Skeletal muscle tissue (tissue), 4 donors: ENCODE results near the gene MROH9. TPM values are rescaled to one million over a fixed set of nuclear protein-coding genes. Genes with fewer than 3 reads are reported as not detected.
"Not testable (repeated sequence)": the region's sequence is repeated elsewhere in the genome, so short reads cannot be mapped to it uniquely, and the experiment has no call there.

Experiments used
- H3K27ac ChIP-seq: one replicate; pipeline ENCODE4 v1.7.0; 2013; ENCODE audit warnings: mild to moderate bottlenecking, low read depth, low read length, inconsistent platforms
- H3K27me3 ChIP-seq, 3 donors: one replicate each; pipeline ENCODE4 v1.7.0; 2013; ENCODE audit warnings: low read length in 3 of 3; ENCODE audit not compliant: control insufficient read depth in 3 of 3, insufficient read depth in 3 of 3
- H3K36me3 ChIP-seq, 3 donors: one replicate each; pipeline ENCODE4 v1.7.0; 2013; ENCODE audit warnings: low read length in 3 of 3; ENCODE audit not compliant: control insufficient read depth in 3 of 3, insufficient read depth in 3 of 3
- H3K4me1 ChIP-seq, 3 donors: one replicate each; pipeline ENCODE4 v1.7.0; 2013; ENCODE audit warnings: low read length in 3 of 3, mild to moderate bottlenecking in 3 of 3; ENCODE audit not compliant: control insufficient read depth in 3 of 3, insufficient read depth in 3 of 3
- H3K4me3 ChIP-seq, 3 donors: one replicate each; pipeline ENCODE4 v1.7.0; 2013; ENCODE audit warnings: low read length in 3 of 3
- H3K9ac ChIP-seq, 3 donors: one replicate each; pipeline ENCODE4 v1.7.0; 2013; ENCODE audit warnings: low read length in 3 of 3, mild to moderate bottlenecking in 3 of 3, moderate library complexity in 2 of 3, low read depth in 1 of 3
- H3K9me3 ChIP-seq, 3 donors: one replicate each; pipeline ENCODE4 v1.7.0; 2013; ENCODE audit warnings: low read length in 3 of 3; ENCODE audit not compliant: control insufficient read depth in 3 of 3
- total RNA-seq: library from RNA; depleted of rRNA; stranded (reverse); fragments of >200 nt; gene quantifications from one replicate; pipeline ENCODE4 v1.2.3, GENCODE V29; 2014
- donor health status: Osteomylitis.

Gene MROH9
- total RNA-seq, 1 donor from 2014 or later: not detected

- peaks cover 2 to 11% (median 4%) of the 10 kb centered on the region in 3 donors for H3K9me3 ChIP-seq
- H3K4me1 ChIP-seq: no peaks in the 10 kb centered on the region
- no peaks in the 10 kb centered on the region for H3K36me3 ChIP-seq
- no peaks in the 10 kb centered on the region for H3K27me3 ChIP-seq
- no peak overlapping the region for H3K4me3 ChIP-seq
- no peak overlapping the region for H3K9ac ChIP-seq
- no peak overlapping the region for H3K27ac ChIP-seq
These were observed 18.0 kb upstream of the MROH9 start for GRCh38 chr1:170917373-170917772.

- H3K27ac ChIP-seq, H3K4me3 ChIP-seq, H3K36me3 ChIP-seq, H3K4me1 ChIP-seq, H3K27me3 ChIP-seq, H3K9ac ChIP-seq: not testable (repeated sequence)
- peaks cover 2 to 11% (median 4%) of the 10 kb centered on the region in 3 donors for H3K9me3 ChIP-seq
These were observed 10.7 kb upstream of the MROH9 start for GRCh38 chr1:170924656-170925055.

DNA sequence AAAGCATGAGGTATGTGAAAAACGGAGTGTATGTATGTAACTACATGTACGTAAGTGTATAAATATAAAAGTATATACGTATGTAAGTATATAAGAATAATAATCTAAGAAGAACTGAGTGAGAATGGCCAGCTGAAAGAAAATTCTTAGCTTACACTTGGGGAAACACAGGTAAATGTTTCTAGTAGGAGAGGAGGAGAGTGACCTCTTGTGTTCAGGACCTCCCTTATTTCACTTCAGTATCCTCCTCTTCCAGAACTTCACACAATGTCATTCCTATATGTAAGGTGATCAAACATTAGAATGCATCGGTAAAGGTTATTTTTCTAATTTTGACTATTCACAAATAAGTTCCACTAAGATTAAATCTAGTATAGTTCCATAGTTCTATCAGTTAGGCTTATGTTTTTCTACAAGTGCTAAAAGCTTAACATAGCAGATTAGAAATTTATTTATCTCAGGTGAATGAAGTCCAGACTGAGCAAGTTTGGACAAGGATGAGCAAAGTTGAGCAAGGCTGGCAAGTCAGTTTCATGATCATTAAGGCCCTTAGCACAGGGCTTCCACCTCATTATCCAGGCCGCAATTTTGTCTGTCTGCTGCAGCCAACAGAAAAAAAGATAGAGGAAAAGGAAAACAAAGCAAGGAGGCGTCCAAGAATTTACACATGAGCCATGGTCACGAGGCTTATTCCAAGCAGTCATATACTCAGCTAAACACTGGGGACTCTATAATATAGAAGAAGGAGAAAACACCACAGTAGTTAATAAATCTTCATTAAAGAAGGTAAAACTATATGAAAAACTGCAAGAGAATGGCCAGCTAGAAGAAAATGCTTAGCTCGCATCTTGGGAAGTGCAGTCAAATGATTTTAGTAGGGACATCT is 7.1 kb upstream of the MROH9 start:
- H3K9me3 ChIP-seq: no peaks in the 10 kb centered on the region
- H3K27ac ChIP-seq: no peak overlapping the region
- no peak overlapping the region for H3K9ac ChIP-seq
- no peak overlapping the region for H3K4me3 ChIP-seq
- no peaks in the 10 kb centered on the region for H3K36me3 ChIP-seq
- peaks cover 0 to 6% (median 2%) of the 10 kb centered on the region in 3 donors for H3K4me1 ChIP-seq
- H3K27me3 ChIP-seq: no peaks in the 10 kb centered on the region

- H3K27me3 ChIP-seq: no peaks in the 10 kb centered on the region
- no peaks in the 10 kb centered on the region for H3K9me3 ChIP-seq
- H3K9ac ChIP-seq: no peak overlapping the region
- no peaks in the 10 kb centered on the region for H3K36me3 ChIP-seq
- H3K27ac ChIP-seq: no peak overlapping the region
- H3K4me1 ChIP-seq: peaks cover 0 to 6% (median 2%) of the 10 kb centered on the region in 3 donors
- H3K4me3 ChIP-seq: peak overlapping the region in 1 of 3 donors; percentile 33
These were observed 5.9 kb upstream of the MROH9 start for GRCh38 chr1:170929412-170929834.

DNA sequence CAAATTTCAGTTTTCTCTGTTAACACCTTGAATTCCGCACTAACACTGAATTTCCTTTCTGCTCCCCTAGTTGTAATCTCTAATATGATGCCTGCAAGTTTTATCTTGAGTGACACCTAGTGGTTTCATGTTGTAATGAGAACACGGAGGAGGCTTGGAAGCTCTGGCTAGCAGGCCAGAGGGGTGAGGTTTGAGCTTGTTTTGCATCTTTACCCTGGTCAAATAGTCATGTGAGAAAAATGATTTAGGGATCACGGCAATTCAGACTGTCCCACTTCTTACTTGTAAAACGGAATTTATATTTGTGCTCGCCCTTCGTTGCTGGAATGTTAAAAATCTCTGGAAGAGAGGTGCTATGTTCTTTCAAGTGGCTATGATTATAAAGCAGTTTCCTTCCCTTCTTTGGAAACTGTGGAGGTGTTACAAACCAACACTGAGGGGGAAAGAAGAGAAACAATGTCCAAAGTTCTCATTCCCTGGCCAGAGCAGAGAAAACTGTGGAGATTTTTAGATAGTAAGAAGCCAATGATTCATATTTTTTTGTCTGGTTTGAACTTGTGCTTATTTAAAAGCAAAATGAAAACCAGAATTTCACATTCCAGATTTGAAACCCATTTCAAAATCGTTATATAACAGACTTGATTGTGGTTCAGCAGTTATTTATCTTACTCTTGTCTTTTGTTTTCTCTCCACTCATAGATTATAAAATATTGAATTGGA is 5.3 kb upstream of the MROH9 start:
- H3K36me3 ChIP-seq: no peaks in the 10 kb centered on the region
- no peak overlapping the region for H3K27ac ChIP-seq
- H3K4me1 ChIP-seq: peaks cover 0 to 6% (median 2%) of the 10 kb centered on the region in 3 donors
- peak overlapping the region in 1 of 3 donors; percentile 33 for H3K4me3 ChIP-seq
- no peak overlapping the region for H3K9ac ChIP-seq
- no peaks in the 10 kb centered on the region for H3K27me3 ChIP-seq
- H3K9me3 ChIP-seq: no peaks in the 10 kb centered on the region

- Histone ChIP-seq H3K9me3 (no peaks in the 10 kb centered on the region), H3K27me3 (no peaks in the 10 kb centered on the region), H3K4me1 (peaks cover 0 to 6% (median 2%) of the 10 kb centered on the region in 3 donors), H3K36me3 (no peaks in the 10 kb centered on the region), H3K4me3 (no peak overlapping the region), H3K9ac (no peak overlapping the region), H3K27ac (no peak overlapping the region)
These were observed 3.7 kb upstream of the MROH9 start for GRCh38 chr1:170931650-170932049.

DNA sequence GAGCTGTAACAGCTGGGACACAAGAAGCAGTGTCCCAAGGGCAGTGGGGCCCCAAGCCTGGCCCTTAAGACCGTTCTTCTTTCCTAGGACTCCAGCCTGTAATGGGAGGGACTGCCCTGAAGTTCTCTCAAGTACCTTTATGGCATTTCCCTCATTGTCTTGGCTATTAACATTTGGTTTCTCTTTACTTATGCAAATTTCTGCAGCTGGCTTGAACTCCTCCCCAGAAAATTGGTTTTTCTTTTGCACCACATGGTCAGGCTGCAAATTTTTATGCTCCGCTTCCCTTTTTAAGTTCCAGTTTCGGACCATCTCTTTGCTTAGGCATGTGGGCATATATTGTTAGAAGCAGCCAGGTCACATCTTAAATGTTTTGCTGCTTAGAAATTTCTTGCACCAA is 3.1 kb upstream of the MROH9 start:
- Histone ChIP-seq H3K9ac (no peak overlapping the region), H3K27ac (no peak overlapping the region), H3K36me3 (no peaks in the 10 kb centered on the region), H3K27me3 (no peaks in the 10 kb centered on the region), H3K4me3 (no peak overlapping the region), H3K9me3 (no peaks in the 10 kb centered on the region), H3K4me1 (peaks cover 0 to 6% (median 2%) of the 10 kb centered on the region in 3 donors)

- Histone ChIP-seq H3K9me3 (no peaks in the 10 kb centered on the region), H3K27me3 (peaks cover 0 to 3% (median 0%) of the 10 kb centered on the region in 3 donors), H3K36me3 (no peaks in the 10 kb centered on the region), H3K4me1 (no peaks in the 10 kb centered on the region), H3K27ac (no peak overlapping the region), H3K9ac (no peak overlapping the region), H3K4me3 (no peak overlapping the region)
These were observed 2.9 kb downstream of the MROH9 start for GRCh38 chr1:170938281-170938680.

GRCh38 chr1:170939476-170939875 is 4.1 kb downstream of the MROH9 start:
- H3K9ac ChIP-seq: no peak overlapping the region
- no peaks in the 10 kb centered on the region for H3K9me3 ChIP-seq
- H3K27ac ChIP-seq: no peak overlapping the region
- no peaks in the 10 kb centered on the region for H3K36me3 ChIP-seq
- H3K27me3 ChIP-seq: peaks cover 0 to 3% (median 0%) of the 10 kb centered on the region in 3 donors
- H3K4me1 ChIP-seq: no peaks in the 10 kb centered on the region
- no peak overlapping the region for H3K4me3 ChIP-seq

DNA sequence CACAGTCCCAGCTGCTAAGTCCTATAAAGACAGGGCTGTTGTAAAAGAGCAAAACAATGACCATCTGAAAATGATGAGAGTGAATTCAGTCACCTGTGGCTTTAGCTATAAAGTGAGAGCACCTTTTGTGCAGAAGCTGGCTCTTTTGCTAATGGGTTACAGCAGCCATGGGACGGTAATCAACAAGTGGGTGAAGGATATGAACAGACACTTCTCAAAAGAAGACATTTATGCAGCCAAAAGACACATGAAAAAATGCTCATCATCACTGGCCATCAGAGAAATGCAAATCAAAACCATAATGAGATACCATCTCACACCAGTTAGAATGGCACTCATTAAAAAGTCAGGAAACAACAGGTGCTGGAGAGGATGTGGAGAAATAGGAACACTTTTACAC is 16.4 kb downstream of the MROH9 start:
- not testable (repeated sequence) for H3K27me3 ChIP-seq, H3K9me3 ChIP-seq, H3K9ac ChIP-seq, H3K4me1 ChIP-seq, H3K27ac ChIP-seq, H3K4me3 ChIP-seq, H3K36me3 ChIP-seq
